HUES64 (cell line): ENCODE measurements around the gene SLC25A34.

ENCODE experiments used
- H3K27ac ChIP-seq: 2 replicates; pipeline ENCODE4 v1.7.0; 2013; ENCODE audit warnings: low read depth, low read length, inconsistent platforms
- H3K27me3 ChIP-seq: 2 replicates; pipeline ENCODE4 v1.6.1; 2013; ENCODE audit warnings: mild to moderate bottlenecking, low read length; ENCODE audit not compliant: insufficient read depth
- H3K36me3 ChIP-seq: 2 replicates; pipeline ENCODE4 v1.6.1; 2013; ENCODE audit warnings: mild to moderate bottlenecking, low read length; ENCODE audit not compliant: insufficient read depth
- H3K4me1 ChIP-seq: 2 replicates; pipeline ENCODE4 v1.6.1; 2013; ENCODE audit warnings: mild to moderate bottlenecking, low read length, moderate library complexity; ENCODE audit not compliant: insufficient read depth
- H3K4me3 ChIP-seq: 2 replicates; pipeline ENCODE4 v1.5.1; 2013; ENCODE audit warnings: mild to moderate bottlenecking, low read length, moderate library complexity
- H3K9ac ChIP-seq: 2 replicates; pipeline ENCODE4 v1.6.1; 2013; ENCODE audit warnings: mild to moderate bottlenecking, low read depth, low read length
- H3K9me3 ChIP-seq: 2 replicates; pipeline ENCODE4 v1.6.1; 2013; ENCODE audit warnings: low read depth, low read length; ENCODE audit not compliant: insufficient read depth
- WGBS: fragments of 150-250, 120-280 bp; methylation state at CpG from one replicate; pipeline ENCODE4 v1.1.7; 2013; ENCODE audit warnings: missing lambda C conversion rate; 5-methylcytosine and 5-hydroxymethylcytosine counted together

SLC25A34 gene

GRCh38 chr1:15717418-15718125 is 18.5 kb upstream of the SLC25A34 start:
- peaks cover 49% of the 10 kb centered on the region for H3K36me3 ChIP-seq
- H3K4me1 ChIP-seq: no peaks in the 10 kb centered on the region
- 94% methylated on average over 11 of the region's 11 CpGs for WGBS
- H3K9me3 ChIP-seq: no peaks in the 10 kb centered on the region
- no peaks in the 10 kb centered on the region for H3K27me3 ChIP-seq
- no peak overlapping the region for H3K27ac ChIP-seq
- no peak overlapping the region for H3K4me3 ChIP-seq
- H3K9ac ChIP-seq: no peak overlapping the region

- Histone ChIP-seq H3K9ac (no peak overlapping the region), H3K9me3 (no peaks in the 10 kb centered on the region), H3K27ac (no peak overlapping the region), H3K4me3 (no peak overlapping the region), H3K27me3 (no peaks in the 10 kb centered on the region), H3K36me3 (peaks cover 51% of the 10 kb centered on the region), H3K4me1 (no peaks in the 10 kb centered on the region)
- 93% methylated on average over 8 of the region's 8 CpGs for WGBS
Measured at GRCh38 chr1:15718199-15718601, 17.9 kb upstream of the SLC25A34 start.

- no peaks in the 10 kb centered on the region for H3K9me3 ChIP-seq
- 92% methylated on average over 12 of the region's 12 CpGs for WGBS
- H3K9ac ChIP-seq: no peak overlapping the region
- no peak overlapping the region for H3K27ac ChIP-seq
- H3K36me3 ChIP-seq: peaks cover 51% of the 10 kb centered on the region
- H3K4me3 ChIP-seq: no peak overlapping the region
- H3K27me3 ChIP-seq: no peaks in the 10 kb centered on the region
- no peaks in the 10 kb centered on the region for H3K4me1 ChIP-seq
Measured at GRCh38 chr1:15719381-15720120, 16.5 kb upstream of the SLC25A34 start.

GRCh38 chr1:15720861-15721260 is 15.2 kb upstream of the SLC25A34 start:
- Histone ChIP-seq H3K27ac (no peak overlapping the region), H3K27me3 (no peaks in the 10 kb centered on the region), H3K36me3 (peaks cover 58% of the 10 kb centered on the region), H3K9me3 (no peaks in the 10 kb centered on the region), H3K4me3 (no peak overlapping the region), H3K4me1 (no peaks in the 10 kb centered on the region), H3K9ac (no peak overlapping the region)
- WGBS: 97% methylated on average over 3 of the region's 3 CpGs

GRCh38 chr1:15722411-15722810 is 13.6 kb upstream of the SLC25A34 start:
- no peaks in the 10 kb centered on the region for H3K9me3 ChIP-seq
- no peaks in the 10 kb centered on the region for H3K27me3 ChIP-seq
- no peaks in the 10 kb centered on the region for H3K4me1 ChIP-seq
- no peak overlapping the region for H3K9ac ChIP-seq
- 98% methylated on average over 4 of the region's 4 CpGs for WGBS
- H3K36me3 ChIP-seq: peaks cover 59% of the 10 kb centered on the region
- H3K4me3 ChIP-seq: no peak overlapping the region
- H3K27ac ChIP-seq: no peak overlapping the region

GRCh38 chr1:15722836-15723532 is 13.1 kb upstream of the SLC25A34 start:
- no peaks in the 10 kb centered on the region for H3K9me3 ChIP-seq
- 95% methylated on average over 13 of the region's 13 CpGs for WGBS
- no peaks in the 10 kb centered on the region for H3K4me1 ChIP-seq
- H3K4me3 ChIP-seq: no peak overlapping the region
- peaks cover 59% of the 10 kb centered on the region for H3K36me3 ChIP-seq
- 0 out of 2 replicates have a peak overlapping the region, but pooled peaks have one; percentile 9 for H3K9ac ChIP-seq
- no peaks in the 10 kb centered on the region for H3K27me3 ChIP-seq
- no peak overlapping the region for H3K27ac ChIP-seq

GRCh38 chr1:15723631-15724246 is 12.3 kb upstream of the SLC25A34 start:
- Histone ChIP-seq H3K9me3 (no peaks in the 10 kb centered on the region), H3K27me3 (no peaks in the 10 kb centered on the region), H3K4me1 (no peaks in the 10 kb centered on the region), H3K36me3 (peaks cover 60% of the 10 kb centered on the region), H3K4me3 (no peak overlapping the region), H3K9ac (no peak overlapping the region), H3K27ac (no peak overlapping the region)
- WGBS: 95% methylated on average over 20 of the region's 20 CpGs

GRCh38 chr1:15724949-15725880 is 10.8 kb upstream of the SLC25A34 start:
- Histone ChIP-seq H3K27ac (no peak overlapping the region), H3K9ac (no peak overlapping the region), H3K4me1 (no peaks in the 10 kb centered on the region), H3K36me3 (peaks cover 58% of the 10 kb centered on the region), H3K27me3 (no peaks in the 10 kb centered on the region), H3K4me3 (no peak overlapping the region), H3K9me3 (no peaks in the 10 kb centered on the region)
- 88% methylated on average over 26 of the region's 26 CpGs for whole genome bisulfite sequencing

- Histone ChIP-seq H3K4me3 (no peak overlapping the region), H3K36me3 (peaks cover 66% of the 10 kb centered on the region), H3K4me1 (no peaks in the 10 kb centered on the region), H3K27ac (no peak overlapping the region), H3K9ac (no peak overlapping the region), H3K9me3 (no peaks in the 10 kb centered on the region), H3K27me3 (no peaks in the 10 kb centered on the region)
- WGBS: 94% methylated on average over 9 of the region's 9 CpGs
Measured at GRCh38 chr1:15726508-15726907, 9.6 kb upstream of the SLC25A34 start.

- Histone ChIP-seq H3K9me3 (no peaks in the 10 kb centered on the region), H3K27me3 (no peaks in the 10 kb centered on the region), H3K36me3 (peaks cover 71% of the 10 kb centered on the region), H3K9ac (no peak overlapping the region), H3K27ac (no peak overlapping the region), H3K4me3 (no peak overlapping the region), H3K4me1 (no peaks in the 10 kb centered on the region)
- WGBS: 90% methylated on average over 21 of the region's 21 CpGs
Measured at GRCh38 chr1:15727021-15727420, 9.0 kb upstream of the SLC25A34 start.
